Activated CD4-positive, alpha-beta T cell treated with anti-CD3 and anti-CD28 coated beads, Interleukin-2, amount 50 U/mL, for 16 hours (primary cell): Measurements from ENCODE around the gene NECTIN4.

Source experiments
- DNase-seq: peaks from one replicate; pipeline ENCODE4 v3.0.0-alpha.2; 2020

Gene NECTIN4

DNA sequence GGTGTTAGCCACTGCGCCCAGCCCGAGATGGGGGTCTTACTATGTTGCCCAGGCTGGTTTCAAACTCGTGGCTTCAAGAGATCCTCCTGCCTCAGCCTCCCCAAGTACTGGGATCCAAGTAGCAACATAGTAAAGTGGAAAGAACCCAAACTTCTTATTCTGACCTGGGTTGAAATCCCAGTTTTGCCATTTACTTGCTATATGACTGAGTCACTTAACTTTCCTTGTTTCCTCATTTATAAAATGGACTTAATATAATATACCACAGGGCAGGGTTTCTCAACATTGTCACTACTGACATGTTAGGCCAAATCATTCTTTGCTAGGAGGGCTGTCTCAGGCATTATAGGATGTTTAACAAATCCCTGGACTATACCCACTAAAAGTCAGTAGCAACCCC is 21.8 kb upstream of the NECTIN4 start:
- no peak for DNase-seq

DNA sequence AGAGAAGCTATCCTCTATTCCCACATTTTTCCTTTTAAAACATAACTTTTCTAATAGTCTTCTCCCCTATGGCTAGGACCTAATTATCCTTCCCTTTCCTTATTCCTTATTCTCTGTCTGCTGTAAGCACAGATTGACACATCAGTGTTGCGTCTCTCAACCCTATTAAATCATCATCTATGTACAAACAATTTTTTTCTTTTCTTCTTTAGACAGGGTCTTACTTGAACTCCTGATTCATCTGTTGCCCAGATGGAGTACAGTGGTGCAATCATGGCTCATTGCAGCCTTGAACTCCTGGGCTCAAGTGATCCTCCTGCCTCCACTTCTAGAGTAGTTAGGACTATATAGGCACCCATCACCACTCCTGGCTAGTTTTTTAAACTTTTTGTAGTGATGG is 17.1 kb upstream of the NECTIN4 start:
- no peak for DNase-seq

- no peak for DNase-seq
Measured at GRCh38 chr1:161100556-161100955, 11.2 kb upstream of the NECTIN4 start.

GRCh38 chr1:161099090-161099802 is 9.9 kb upstream of the NECTIN4 start:
- DNase-seq, result no peak

DNA sequence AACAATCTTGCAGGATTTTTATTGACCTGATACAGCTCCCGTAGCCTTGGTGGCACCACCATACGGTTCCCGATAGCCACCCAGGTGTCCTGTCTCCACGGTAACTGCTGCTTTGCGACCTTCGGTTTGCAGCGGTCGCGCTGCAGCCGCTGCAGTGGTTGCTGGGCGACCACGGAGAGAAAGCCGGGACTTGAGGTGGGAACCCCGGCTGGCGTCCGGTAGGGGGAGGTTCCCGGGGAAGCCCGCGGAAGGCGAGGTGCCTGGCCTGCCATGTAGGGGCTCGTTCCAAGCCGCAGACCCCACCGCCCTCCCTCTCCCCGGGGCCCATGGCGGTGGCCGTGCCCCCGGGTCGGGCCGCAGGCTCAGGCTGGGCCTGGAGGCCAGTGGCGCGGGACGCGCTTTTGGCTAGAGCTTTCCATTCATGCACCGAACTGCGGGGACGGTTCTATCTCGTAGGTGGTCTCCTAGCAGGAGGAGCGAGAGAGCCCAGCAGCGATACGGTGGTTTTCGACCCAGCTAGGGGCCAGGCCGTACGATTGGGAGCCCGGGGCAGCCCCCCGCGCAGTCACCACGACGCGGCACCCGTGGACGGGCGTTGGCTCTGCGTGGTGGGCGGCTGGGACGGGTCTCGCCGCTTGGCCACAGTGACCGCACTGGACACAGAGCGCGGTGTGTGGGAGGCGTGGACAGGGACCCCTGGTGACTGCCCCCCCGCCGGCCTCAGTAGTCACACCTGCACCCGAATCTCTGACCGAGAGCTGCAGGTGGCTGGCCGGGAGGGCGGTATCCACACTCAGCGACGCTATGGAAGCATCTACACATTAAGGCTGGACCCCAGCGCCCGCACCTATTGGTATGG is 9.1 kb upstream of the NECTIN4 start, which contains the start of gene KLHDC9:
TSS of gene KLHDC9 (plus strand) at position 152 of the 859 bp plus-strand sequence. CDS start at position 327, 175 bp downstream.
- peak; percentile 88 for DNase-seq

DNA sequence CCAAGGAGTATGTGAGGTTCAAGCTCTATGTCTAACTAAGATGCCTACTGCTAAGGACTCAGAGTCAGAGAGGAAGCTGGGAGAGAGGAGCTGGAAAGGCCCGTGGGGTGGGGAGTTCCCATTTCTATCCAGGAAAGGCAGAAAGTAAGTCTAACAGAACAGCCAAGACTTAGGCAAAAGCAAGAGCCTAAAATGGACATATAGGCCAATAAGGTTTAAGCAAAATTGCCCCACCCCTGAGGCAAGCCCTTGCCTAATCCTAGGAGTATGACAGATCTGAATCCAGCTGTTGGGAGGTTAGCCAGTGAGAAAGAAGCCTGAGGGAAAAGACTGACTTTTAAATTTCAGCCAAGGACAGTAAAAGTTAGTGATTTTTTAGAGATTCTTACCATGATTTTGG is 7.2 kb upstream of the NECTIN4 start:
- DNase-seq, result no peak

DNA sequence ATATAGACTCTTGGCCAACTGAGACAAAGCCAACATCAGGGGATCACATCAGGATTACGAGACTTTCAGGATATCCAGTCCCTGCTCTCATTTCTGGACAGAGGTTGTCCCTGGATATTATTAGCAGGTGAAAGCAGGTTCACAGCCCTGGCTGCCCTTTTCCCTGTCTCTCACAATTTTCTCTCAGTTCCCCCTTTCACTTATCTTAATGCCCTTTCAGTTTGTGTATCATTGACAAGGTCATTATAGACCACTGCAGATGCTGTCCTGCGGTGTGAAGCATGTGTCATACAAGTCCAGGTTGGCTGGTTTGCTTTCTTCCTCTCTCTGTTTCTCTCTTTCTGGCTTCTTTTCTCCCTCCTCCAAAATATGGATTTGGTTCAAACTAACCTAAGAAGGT is 6.7 kb upstream of the NECTIN4 start:
- no peak for DNase-seq

- DNase-seq, result no peak
Measured at GRCh38 chr1:161095230-161095629, 5.9 kb upstream of the NECTIN4 start.

DNA sequence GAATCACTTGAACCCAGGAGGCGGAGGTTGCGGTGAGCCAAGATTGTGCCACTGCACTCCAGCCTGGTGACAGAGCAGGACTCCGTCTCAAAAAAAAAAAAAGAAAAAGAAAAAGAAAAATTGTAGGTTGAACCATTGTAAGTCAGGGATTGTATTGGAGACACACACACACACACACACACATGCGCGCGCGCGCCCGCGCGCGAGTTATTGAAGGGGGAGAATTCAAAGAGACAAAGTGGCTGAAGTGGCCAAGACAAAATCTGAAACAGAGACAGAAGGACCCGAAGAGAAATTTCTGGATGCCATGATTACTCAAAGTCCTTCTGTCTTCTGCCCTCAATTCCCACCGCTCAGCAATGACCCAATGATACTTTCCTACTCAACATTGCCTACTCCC is 5.1 kb upstream of the NECTIN4 start:
- DNase-seq, result no peak

GRCh38 chr1:161092621-161093028 is 3.3 kb upstream of the NECTIN4 start:
- DNase-seq, result peak; percentile 47

GRCh38 chr1:161091796-161092507 is 2.6 kb upstream of the NECTIN4 start:
- DNase-seq, result no peak

DNA sequence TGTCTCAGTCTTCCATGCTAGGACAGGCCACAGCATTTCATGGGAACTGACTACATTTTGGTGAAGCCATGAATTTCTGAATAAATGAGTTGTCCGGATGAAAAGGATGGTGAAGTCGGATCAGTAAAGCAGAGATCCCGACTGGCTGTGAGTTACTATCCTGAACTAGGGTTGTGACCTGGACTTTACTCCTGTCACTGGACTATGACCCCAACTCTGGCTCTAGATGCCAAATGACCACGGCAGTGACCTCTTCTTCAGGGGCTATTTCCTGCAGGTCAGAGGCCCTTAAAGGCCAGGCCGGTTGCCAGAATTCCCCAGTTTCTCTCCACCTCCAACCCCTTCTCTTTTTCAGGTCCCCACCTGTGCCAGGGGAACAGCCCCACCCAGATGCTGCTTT is 1.7 kb upstream of the NECTIN4 start:
- no peak for DNase-seq

DNA sequence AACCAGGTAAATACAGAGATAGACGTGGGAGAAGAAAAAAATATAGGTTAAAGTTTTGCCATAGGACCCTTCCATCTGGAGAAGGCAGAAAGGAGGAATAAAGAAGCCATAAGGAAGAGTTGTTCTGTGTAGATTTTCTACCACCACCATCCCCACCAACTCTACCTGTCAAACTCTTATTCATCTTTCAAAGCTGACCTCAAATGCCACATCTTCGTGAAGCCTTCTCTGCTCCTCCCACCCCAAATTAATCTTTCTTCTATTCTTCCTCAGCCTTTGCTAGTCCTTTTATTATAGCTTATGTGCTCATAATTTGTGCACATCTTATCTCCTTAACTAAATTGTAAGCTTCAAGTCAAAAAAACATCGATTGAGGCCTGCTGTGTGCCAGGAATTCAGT is 1.3 kb upstream of the NECTIN4 start:
- no peak for DNase-seq

DNA sequence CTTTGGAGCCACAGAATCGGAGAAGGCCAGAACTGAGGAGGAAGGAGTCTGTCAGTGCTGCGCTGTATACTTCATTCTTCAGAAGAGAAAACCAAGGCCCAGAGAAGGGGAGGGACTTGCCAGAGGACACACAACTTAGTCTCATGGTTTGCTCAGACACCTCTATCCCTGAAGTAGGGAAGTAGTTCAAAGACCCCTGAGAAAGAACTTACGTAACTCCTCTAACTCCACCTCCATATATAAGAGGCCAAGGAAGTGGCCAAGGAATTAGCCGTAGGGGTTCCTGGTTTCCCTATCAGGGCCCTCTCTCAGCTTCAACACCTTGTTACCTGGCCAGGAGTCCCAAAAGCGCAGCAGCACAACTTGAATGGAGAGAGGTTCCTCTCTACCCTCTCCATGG is 580 bp upstream of the NECTIN4 start:
- no peak for DNase-seq

DNA sequence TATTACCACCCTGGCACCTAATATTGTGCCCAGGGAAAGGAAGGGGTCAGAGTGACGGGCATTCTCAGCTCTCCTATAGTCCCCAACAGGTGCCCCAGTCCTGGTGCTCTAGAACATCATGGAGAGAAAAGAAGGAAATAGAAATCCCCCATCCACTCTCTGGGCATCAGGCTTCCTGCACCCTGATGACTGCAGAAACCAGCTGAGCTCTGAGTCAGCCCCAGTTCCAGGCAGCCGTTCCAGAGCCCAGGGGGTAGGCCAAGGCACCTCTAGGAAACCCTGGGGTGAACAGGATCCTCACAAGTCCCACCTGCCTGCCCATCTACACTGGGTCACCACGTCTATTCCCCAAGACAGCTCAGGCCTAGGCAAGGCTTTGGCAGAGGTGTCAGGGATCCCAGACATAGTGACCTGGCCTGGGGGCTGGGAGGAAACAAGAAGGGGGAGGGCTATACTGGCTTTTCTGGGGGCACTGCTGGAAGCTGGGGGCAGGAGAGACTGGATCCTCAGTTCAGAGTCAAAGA is 709 bp downstream of the NECTIN4 start:
- no peak for DNase-seq

- DNase-seq, result no peak
Measured at GRCh38 chr1:161086457-161086856, 2.9 kb downstream of the NECTIN4 start.

- no peak for DNase-seq
Measured at GRCh38 chr1:161085165-161085564, 4.2 kb downstream of the NECTIN4 start.

DNA sequence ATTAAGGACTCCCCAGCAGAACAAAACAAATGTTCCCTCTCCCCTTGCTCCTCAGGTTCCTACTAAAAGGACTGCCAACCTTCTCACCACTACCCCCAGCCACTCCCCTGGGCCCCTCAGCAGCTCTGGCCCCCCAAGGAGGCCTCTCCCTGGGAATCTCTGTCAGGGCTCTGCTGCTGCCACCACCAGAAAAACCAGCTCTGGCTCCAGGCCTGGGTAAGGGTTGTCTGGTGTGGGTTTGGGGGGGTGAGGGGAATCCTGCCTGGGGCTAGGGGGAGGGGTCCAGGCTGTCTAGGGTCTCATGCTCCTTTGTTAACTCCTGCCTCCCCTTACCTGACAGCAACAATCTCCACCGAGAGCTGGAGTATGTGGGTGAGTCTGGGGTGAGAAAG is 4.8 kb downstream of the NECTIN4 start:
- no peak for DNase-seq

- no peak for DNase-seq
Measured at GRCh38 chr1:161083748-161084596, 5.4 kb downstream of the NECTIN4 start.

DNA sequence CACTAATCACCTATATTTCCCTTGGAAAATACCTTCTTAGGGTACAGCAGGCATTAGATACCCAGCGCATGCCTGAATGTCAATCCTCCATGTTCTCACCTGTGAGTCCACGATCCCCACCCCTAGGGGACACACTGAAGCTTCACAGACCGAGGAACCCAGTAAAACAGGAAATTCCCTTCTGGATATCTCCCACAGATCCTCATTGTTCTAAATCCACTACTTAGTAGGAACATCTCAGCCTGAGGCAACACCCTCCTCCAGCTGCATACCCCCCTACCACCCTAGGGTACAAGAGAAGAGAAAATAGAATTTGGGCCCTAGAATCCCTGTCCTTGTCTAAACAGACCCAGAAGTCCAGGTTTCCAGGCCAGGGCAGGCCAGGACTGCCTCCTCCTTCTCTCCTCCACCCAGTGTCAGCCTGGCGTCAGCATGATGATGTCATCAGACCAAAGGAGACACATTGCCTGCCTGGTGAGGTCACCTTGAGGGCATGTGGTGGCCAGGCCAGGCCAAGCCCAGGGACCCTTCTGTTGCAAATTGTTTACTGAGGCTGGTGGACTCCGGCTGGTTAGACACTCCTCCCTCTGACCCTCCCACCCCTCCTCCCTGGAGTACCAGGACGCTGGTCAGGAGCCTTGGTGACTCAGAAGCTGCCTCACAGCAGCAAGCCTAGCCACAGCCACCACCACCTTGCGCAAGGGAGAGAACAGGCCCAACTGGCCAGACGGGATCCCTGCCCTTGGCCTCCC is 6.2 kb downstream of the NECTIN4 start:
- DNase-seq, result no peak

- no peak for DNase-seq
Measured at GRCh38 chr1:161082483-161082882, 6.9 kb downstream of the NECTIN4 start.

DNA sequence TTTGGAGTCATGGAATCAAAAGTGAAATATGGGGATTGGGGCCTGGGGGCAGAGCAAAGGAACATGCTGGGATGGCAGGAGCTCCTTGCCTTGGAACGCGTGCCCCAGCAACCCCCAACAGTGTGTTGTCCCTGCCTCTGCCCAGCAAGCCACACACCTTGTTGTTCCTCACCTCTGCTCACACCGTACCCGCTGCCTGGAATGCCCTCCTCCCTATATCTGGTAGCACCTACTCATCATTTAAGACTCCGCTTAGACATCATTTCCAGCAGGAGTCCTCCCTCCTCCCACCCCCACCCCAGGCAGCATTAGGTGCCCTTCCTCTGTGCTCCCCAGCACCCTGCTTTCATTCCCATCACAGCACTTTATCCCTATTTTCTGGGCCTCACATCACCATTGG is 7.8 kb downstream of the NECTIN4 start:
- DNase-seq, result no peak
